ENCODE results near the gene GLUD1.
"Not testable (repeated sequence)": the region's sequence is repeated elsewhere in the genome, so short reads cannot be mapped to it uniquely, and the experiment has no call there.

The GLUD1 gene

DNA sequence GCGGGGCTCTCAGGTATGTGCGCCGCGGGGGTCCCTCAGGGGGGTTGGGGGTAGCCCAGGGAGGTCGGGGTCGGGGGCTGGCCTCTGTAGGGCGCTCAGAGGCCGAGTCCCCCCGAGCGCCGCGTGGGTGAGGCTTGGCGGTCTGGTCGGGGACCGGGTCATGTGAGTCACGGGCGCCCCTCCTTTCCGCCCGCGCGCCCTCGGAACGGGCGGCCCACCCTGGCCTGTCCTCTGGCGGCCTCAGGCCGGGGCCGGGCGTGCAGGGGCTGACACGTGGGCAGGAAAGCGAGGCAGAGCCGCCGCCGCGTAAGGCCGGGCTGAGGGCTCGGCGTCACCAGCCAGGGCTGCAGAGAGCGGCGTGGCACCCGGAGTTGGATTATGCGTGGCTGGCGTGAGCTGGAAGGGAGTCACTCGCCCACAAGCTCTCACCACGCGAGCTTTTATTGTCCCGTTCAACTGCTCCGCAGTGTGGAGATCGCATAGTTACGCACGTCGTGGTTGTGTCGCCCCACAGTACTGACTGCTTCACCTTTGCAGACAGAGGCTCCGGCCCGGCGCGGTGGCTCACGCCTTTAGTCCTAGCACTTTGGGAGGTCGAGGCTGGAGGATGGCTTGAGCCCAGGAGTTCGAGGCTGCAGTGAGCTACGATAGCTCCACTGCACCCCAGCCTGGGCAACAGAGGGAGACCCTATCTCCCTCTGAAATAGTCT lies 748 bp upstream of the GLUD1 start:
- ATAC-seq (peak; percentile 70), DNase-seq (peak; percentile 81 to 83)
- Mint-ChIP-seq H3K27ac (peak overlapping the region; percentile 90 to 92), H3K9me3 (no peaks in the 10 kb centered on the region), H3K4me1 (peaks cover 45% of the 10 kb centered on the region), H3K4me3 (peak overlapping the region; percentile 85 to 90), H3K27me3 (no peaks in the 10 kb centered on the region)

DNA sequence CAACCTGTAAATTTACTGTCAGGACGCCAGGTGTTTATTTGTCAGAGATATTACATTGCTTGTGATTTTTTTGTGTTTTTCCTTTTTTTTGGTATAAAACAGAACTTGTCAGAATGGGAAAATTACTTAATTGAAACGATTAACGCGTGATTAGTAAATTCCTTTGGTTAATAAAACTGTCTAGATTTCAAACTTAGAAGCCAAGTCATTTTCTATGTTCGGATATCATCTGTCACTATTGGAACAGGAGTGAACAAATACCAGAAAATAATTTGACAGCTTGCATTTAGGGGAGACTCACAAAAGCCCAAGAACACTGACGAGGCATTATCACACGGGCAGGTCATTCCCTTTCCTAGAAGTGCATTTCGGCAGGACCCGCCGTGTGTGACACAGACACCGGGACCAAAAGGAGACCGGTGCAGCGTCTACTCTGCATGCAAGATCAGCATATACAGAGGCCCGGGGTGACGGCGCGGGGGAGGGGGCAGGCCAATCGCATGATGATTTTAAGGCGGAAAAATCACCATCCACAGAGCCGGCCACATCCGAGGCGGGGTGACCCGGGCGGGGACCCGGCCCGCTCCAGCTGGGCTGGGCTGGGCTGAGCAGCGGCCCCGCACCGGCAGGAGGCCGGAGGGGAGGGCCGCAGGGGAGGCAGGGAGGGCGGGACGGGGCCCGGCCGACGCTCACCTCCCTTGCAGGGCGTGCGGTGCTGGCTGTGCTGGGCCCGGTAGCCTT lies 841 bp downstream of the GLUD1 start:
- Mint-ChIP-seq H3K9me3 (no peaks in the 10 kb centered on the region), H3K4me3 (peak overlapping the region; percentile 90 to 96), H3K27ac (peak overlapping the region; percentile 98 to 99), H3K4me1 (peaks cover 58% of the 10 kb centered on the region), H3K27me3 (no peaks in the 10 kb centered on the region)
- ATAC-seq (peak; percentile 55), DNase-seq (peak; percentile 71 to 84)

GRCh38 chr10:87092861-87093631 lies 1.6 kb downstream of the GLUD1 start:
- H3K27ac Mint-ChIP-seq, result peak overlapping the region; percentile 44 to 94
- no peaks in the 10 kb centered on the region for H3K9me3 Mint-ChIP-seq
- H3K4me1 Mint-ChIP-seq, result peaks cover 58% of the 10 kb centered on the region
- peak overlapping the region; percentile 90 to 96 for H3K4me3 Mint-ChIP-seq
- DNase-seq (peak in 1 of 2 donors; percentile 73), ATAC-seq (peak; percentile 16)
- H3K27me3 Mint-ChIP-seq, result no peaks in the 10 kb centered on the region

DNA sequence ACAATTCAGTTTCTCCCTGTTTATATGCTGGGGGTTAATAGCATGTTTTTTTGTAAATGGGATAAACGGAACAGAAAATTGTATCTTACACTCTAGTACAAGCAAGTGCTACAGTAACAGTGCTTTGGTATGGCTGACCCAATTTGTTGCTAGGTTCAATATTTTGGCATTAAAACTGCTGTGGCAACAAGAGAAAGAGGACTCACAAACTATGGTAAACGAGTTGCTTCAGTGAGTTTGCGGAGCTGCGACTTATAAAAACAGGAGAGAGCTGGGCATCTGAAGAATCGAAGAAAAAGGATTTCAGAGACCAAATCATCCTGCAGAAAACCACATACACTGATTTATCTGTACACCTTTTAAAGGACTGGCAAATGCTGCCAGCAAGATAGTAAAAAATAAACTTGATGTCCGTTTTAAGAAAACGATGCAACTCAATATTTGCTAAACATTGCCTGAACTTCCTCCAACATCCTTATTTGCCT lies 2.2 kb downstream of the GLUD1 start:
- Mint-ChIP-seq H3K4me1 (peaks cover 63% of the 10 kb centered on the region), H3K27ac (peak overlapping the region; percentile 44 to 94)
- peak in 1 of 2 donors; percentile 13 for DNase-seq

DNA sequence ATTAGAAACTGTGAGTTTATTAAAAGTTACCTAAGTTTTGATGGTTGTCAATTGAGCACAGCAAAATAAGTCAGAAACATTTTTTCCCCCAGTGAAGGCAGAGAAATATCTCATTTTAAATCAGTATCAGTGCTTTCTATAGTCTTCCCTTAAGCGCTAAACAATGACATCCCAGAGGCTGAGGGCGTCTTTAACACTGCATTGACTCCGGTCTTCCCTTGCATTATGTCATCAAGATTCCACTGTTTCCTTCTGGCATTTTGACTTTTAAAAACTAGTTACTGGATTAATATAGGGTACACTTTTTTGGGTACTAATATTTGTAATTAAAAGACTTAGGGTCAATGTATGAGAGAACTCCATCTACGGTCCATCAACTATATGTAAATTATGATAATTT lies 3.9 kb downstream of the GLUD1 start:
- peak overlapping the region in 1 of 2 donors; percentile 23 for H3K4me3 Mint-ChIP-seq
- no peaks in the 10 kb centered on the region for H3K9me3 Mint-ChIP-seq
- ATAC-seq (no peak), DNase-seq (no peak)
- H3K4me1 Mint-ChIP-seq, result peaks cover 64% of the 10 kb centered on the region
- no peak overlapping the region for H3K27ac Mint-ChIP-seq
- no peaks in the 10 kb centered on the region for H3K27me3 Mint-ChIP-seq

More for the DNA sequence above, 2.2 kb downstream of the GLUD1 start:
- ATAC-seq, result no peak
- no peaks in the 10 kb centered on the region for H3K27me3 Mint-ChIP-seq
- peak overlapping the region; percentile 90 to 96 for H3K4me3 Mint-ChIP-seq
- no peaks in the 10 kb centered on the region for H3K9me3 Mint-ChIP-seq

DNA sequence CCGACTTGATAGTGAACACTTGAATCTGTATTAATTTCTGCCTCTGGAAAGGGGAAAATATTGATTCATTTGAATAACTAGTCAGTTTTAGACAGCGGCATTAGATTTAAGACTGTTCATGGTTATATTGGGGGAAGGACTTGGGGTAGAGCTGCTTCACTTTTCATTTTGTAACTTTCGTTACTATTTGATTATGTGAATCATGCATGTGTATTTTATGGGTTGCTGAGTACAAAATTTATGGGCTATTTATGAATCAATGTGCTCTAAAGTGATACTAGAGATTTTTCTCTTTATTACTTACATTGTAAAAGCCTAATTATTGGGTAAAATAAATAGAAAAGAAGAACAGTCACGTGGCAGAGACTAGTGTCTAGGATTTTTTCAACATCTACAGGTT lies 4.9 kb downstream of the GLUD1 start:
- H3K27me3 Mint-ChIP-seq, result no peaks in the 10 kb centered on the region
- peak overlapping the region in 1 of 2 donors; percentile 27 for H3K27ac Mint-ChIP-seq
- H3K4me3 Mint-ChIP-seq, result no peak overlapping the region
- no peak for ATAC-seq
- H3K4me1 Mint-ChIP-seq, result peaks cover 71% of the 10 kb centered on the region
- no peak for DNase-seq
- no peaks in the 10 kb centered on the region for H3K9me3 Mint-ChIP-seq

DNA sequence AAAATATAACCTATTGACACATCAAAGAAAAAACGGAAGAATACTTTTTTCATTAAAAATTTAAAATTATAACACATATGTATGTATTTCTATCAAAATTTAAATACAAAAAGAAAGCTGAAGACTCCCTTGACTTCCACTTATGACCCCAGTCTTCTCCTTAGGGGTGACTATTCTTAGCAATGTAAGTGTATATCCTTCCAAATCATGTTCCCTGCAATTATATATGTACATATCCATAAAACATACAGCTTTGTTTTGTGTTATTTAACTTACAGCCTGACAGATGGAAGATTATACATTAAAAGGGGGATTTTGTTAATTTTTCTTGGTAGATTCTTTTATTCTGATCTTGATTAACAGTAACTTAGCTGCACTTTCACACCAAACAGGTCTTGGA lies 9.1 kb downstream of the GLUD1 start:
- no peak overlapping the region for H3K4me3 Mint-ChIP-seq
- H3K27ac Mint-ChIP-seq, result peak overlapping the region in 1 of 2 donors; percentile 40
- ATAC-seq (no peak), DNase-seq (no peak)
- no peaks in the 10 kb centered on the region for H3K9me3 Mint-ChIP-seq
- no peaks in the 10 kb centered on the region for H3K27me3 Mint-ChIP-seq
- H3K4me1 Mint-ChIP-seq, result peaks cover 76% of the 10 kb centered on the region

- Mint-ChIP-seq H3K4me3 (peak overlapping the region; percentile 30 to 77), H3K4me1 (peaks cover 71% of the 10 kb centered on the region), H3K27ac (peak overlapping the region; percentile 12 to 95)
- not testable (repeated sequence) for H3K27me3 Mint-ChIP-seq, DNase-seq, H3K9me3 Mint-ChIP-seq
- ATAC-seq, result peak; percentile 90
Observed at GRCh38 chr10:87084291-87084782, 10.3 kb downstream of the GLUD1 start.

DNA sequence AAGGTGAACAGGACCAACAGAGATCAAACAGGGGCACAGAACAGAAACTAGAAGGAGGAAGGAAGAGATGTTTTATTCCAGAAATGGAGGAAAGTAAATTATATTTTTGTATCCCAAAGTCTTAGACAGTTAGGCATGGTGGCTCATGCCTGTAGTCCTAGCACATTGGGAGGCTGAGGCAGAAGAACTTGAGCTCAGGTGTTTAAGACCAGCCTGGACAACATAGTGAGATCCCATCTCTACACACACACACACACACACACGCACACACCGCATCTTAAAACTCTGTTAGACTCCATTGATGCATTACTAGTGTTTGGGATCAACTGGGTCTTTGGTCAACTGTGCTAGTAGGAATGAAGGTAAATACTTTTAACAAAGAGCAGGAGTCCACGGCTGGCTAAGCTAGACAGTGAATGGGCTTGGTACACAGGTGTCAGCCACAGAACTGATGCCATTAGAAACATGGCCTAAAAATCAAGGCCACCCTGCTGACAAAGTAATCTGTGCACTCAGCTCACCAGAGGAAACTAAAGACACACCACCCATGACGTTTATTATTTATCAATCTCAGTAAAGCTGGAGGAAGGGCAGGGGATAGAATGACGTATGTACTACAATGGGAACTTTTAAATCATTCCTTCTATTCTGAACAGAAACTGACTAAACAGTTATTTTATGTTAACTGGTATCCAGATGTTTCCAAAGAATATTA lies 10.9 kb downstream of the GLUD1 start:
- Mint-ChIP-seq H3K4me3 (peak overlapping the region; percentile 26 to 77), H3K4me1 (peaks cover 67% of the 10 kb centered on the region), H3K27ac (peak overlapping the region; percentile 87 to 95)
- H3K27me3 Mint-ChIP-seq, H3K9me3 Mint-ChIP-seq: not testable (repeated sequence)
- DNase-seq, result peak in 1 of 2 donors; percentile 20
- peak; percentile 78 for ATAC-seq

DNA sequence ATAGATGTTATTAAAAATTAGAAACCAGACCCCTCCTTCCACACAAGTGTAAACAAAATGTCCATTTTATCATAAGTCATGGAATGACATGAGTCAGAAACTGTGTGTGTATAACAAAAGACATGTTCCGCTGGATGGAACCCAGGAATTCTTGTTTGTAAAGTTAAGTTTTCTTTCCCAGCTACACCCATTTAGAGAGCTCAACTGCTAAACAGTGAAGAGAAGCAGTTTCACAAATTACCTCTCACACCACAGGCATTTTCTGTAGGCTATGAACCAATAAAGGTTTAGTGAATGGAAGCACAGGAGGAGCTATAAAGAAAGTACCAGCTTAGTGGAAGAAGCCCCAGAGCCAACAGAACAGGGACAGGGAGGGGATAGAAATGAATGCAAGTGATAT lies 12.4 kb downstream of the GLUD1 start:
- not testable (repeated sequence) for DNase-seq, ATAC-seq, H3K27me3 Mint-ChIP-seq, H3K9me3 Mint-ChIP-seq
- H3K4me1 Mint-ChIP-seq, result peaks cover 71% of the 10 kb centered on the region
- peak overlapping the region in 1 of 2 donors; percentile 90 for H3K27ac Mint-ChIP-seq
- H3K4me3 Mint-ChIP-seq, result peak overlapping the region in 1 of 2 donors; percentile 77

DNA sequence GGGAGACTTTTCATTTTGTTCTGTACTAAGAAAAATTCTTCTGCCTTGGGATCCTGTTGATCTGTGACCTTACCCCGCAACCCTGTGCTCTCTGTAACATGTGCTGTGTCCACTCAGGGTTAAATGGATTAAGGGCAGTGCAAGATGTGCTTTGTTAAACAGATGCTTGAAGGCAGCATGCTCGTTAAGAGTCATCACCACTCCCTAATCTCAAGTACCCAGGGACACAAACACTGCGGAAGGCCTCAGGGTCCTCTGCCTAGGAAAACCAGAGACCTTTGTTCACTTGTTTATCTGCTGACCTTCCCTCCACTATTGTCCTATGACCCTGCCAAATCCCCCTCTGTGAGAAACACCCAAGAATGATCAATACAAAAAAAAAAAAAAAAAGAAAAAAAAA lies 13.1 kb downstream of the GLUD1 start:
- not testable (repeated sequence) for H3K4me3 Mint-ChIP-seq, H3K9me3 Mint-ChIP-seq, H3K27me3 Mint-ChIP-seq, ATAC-seq, DNase-seq, H3K27ac Mint-ChIP-seq
- H3K4me1 Mint-ChIP-seq, result peaks cover 65% of the 10 kb centered on the region

GRCh38 chr10:87080621-87081020 lies 14.0 kb downstream of the GLUD1 start:
- DNase-seq, H3K27me3 Mint-ChIP-seq, H3K9me3 Mint-ChIP-seq, H3K27ac Mint-ChIP-seq, H3K4me3 Mint-ChIP-seq, ATAC-seq: not testable (repeated sequence)
- peaks cover 56% of the 10 kb centered on the region for H3K4me1 Mint-ChIP-seq

DNA sequence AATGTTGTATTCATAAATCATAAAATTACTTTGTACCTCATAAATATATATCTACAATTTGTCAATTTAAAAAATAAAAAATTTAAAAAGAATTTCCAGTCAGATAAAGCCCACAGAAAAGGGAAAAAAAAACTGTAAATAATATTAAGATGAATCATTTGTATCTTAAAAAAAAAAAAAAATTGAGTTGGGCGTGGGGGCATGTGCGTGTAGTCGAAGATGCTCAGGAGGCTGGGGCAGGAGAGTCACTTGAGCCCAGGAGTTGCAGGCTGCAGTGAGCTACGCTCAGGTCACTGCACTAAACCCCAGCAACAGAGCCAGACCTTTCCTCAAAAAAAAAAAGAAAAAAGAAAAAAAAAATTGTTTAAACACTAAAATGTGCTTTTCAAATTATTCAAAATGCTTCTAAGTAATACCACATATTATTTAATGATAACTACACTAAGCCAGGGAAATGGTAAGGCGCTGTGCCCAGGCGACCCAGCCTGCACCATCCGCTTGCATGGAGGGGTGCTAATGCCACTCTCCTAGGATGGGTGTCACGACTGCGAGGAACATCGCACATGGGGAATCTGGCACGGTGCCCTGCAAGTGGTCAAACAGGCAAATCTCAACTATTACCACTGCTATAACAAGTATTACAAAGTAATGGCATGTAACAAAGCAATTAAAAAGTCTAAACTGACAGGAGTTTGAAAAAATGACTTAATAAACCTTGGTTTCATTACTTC lies 15.4 kb downstream of the GLUD1 start:
- Mint-ChIP-seq H3K9me3 (no peaks in the 10 kb centered on the region), H3K4me1 (peaks cover 42% of the 10 kb centered on the region), H3K27me3 (no peaks in the 10 kb centered on the region), H3K27ac (no peak overlapping the region), H3K4me3 (no peak overlapping the region)
- no peak for DNase-seq
- ATAC-seq, result no peak

DNA sequence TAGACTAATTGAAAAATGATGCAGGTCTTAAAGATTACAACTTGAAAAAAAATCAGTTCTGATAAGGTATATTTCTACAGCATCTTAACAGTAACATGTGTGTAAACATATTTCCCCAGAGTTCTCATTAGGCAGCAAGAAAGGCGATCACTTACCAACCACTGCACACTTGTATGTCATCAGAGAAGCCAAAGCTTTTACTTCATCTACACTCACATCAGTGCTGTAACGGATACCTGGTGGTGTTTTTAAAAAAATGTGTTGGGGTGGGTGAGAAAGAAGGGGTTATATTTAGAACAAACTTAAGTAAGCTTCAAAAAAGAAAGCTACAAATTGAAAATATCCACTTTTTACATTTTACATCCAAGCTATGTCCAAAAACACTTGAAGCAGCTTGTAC lies 18.2 kb downstream of the GLUD1 start:
- not testable (repeated sequence) for H3K27me3 Mint-ChIP-seq, H3K27ac Mint-ChIP-seq, H3K4me3 Mint-ChIP-seq, H3K9me3 Mint-ChIP-seq, DNase-seq, ATAC-seq
- H3K4me1 Mint-ChIP-seq, result peaks cover 18% of the 10 kb centered on the region
